Skeletal muscle satellite cell (primary cell): Measurements from ENCODE around the gene DNMT3A.
A peak's percentile ranks its signal among the peaks of the same experiment; 100 is the strongest.

Experiments used
- H3K27me3 ChIP-seq: 2 replicates; pipeline ENCODE4 v1.7.0; 2013; ENCODE audit warnings: low read length; ENCODE audit not compliant: control insufficient read depth, insufficient read depth
- H3K36me3 ChIP-seq: 2 replicates; pipeline ENCODE4 v1.7.0; 2013; ENCODE audit warnings: mild to moderate bottlenecking, control low read depth, low read length; ENCODE audit not compliant: insufficient read depth
- H3K4me1 ChIP-seq: 2 replicates; pipeline ENCODE4 v1.7.0; 2013; ENCODE audit warnings: low read length; ENCODE audit not compliant: control insufficient read depth, insufficient read depth
- H3K4me2 ChIP-seq: 2 replicates; pipeline ENCODE4 v1.7.0; 2013; ENCODE audit warnings: mild to moderate bottlenecking, low read length
- H3K4me3 ChIP-seq: 2 replicates; pipeline ENCODE4 v1.7.0; 2013; ENCODE audit warnings: low read length
- H3K9ac ChIP-seq: 2 replicates; pipeline ENCODE4 v1.7.0; 2013; ENCODE audit warnings: mild to moderate bottlenecking, low read depth, low read length, moderate library complexity
- H3K9me3 ChIP-seq: replicated peaks from 2 replicates; pipeline ENCODE4 v1.7.0; 2013; ENCODE audit warnings: mild to moderate bottlenecking, control low read depth, low read length

DNMT3A gene

GRCh38 chr2:25233916-25234605, 107.7 kb downstream of the DNMT3A start:
- Histone ChIP-seq H3K27me3 (no peaks in the 10 kb centered on the region), H3K36me3 (peaks cover 27% of the 10 kb centered on the region), H3K4me1 (peaks cover 6% of the 10 kb centered on the region), H3K9me3 (no peaks in the 10 kb centered on the region), H3K4me3 (no peak overlapping the region), H3K4me2 (no peak overlapping the region), H3K9ac (no peak overlapping the region)

- peaks cover 12% of the 10 kb centered on the region for H3K4me1 ChIP-seq
- no peaks in the 10 kb centered on the region for H3K9me3 ChIP-seq
- no peak overlapping the region for H3K4me2 ChIP-seq
- peaks cover 23% of the 10 kb centered on the region for H3K36me3 ChIP-seq
- no peak overlapping the region for H3K9ac ChIP-seq
- H3K4me3 ChIP-seq = no peak overlapping the region
- H3K27me3 ChIP-seq = no peaks in the 10 kb centered on the region
These were observed 109.4 kb downstream of the DNMT3A start for GRCh38 chr2:25232248-25232825.

- no peaks in the 10 kb centered on the region for H3K27me3 ChIP-seq
- H3K4me2 ChIP-seq = no peak overlapping the region
- peaks cover 20% of the 10 kb centered on the region for H3K36me3 ChIP-seq
- H3K9me3 ChIP-seq = no peaks in the 10 kb centered on the region
- H3K9ac ChIP-seq = no peak overlapping the region
- no peak overlapping the region for H3K4me3 ChIP-seq
- H3K4me1 ChIP-seq = peaks cover 12% of the 10 kb centered on the region
These were observed 110.8 kb downstream of the DNMT3A start for GRCh38 chr2:25230948-25231311.

GRCh38 chr2:25230198-25230947, 111.4 kb downstream of the DNMT3A start:
- Histone ChIP-seq H3K4me3 (no peak overlapping the region), H3K9ac (no peak overlapping the region), H3K4me2 (no peak overlapping the region), H3K36me3 (peaks cover 20% of the 10 kb centered on the region), H3K27me3 (no peaks in the 10 kb centered on the region), H3K9me3 (no peaks in the 10 kb centered on the region), H3K4me1 (peaks cover 12% of the 10 kb centered on the region)

GRCh38 chr2:25229279-25230197, 112.2 kb downstream of the DNMT3A start:
- no peak overlapping the region for H3K4me3 ChIP-seq
- H3K27me3 ChIP-seq = no peaks in the 10 kb centered on the region
- H3K9me3 ChIP-seq = no peaks in the 10 kb centered on the region
- H3K9ac ChIP-seq = no peak overlapping the region
- peaks cover 16% of the 10 kb centered on the region for H3K36me3 ChIP-seq
- peaks cover 12% of the 10 kb centered on the region for H3K4me1 ChIP-seq
- H3K4me2 ChIP-seq = peak overlapping the region; percentile 69

GRCh38 chr2:25228848-25229278, 112.9 kb downstream of the DNMT3A start:
- peak overlapping the region; percentile 40 for H3K4me3 ChIP-seq
- peak overlapping the region; percentile 69 for H3K4me2 ChIP-seq
- H3K4me1 ChIP-seq = peaks cover 12% of the 10 kb centered on the region
- H3K9ac ChIP-seq = no peak overlapping the region
- no peaks in the 10 kb centered on the region for H3K9me3 ChIP-seq
- peaks cover 12% of the 10 kb centered on the region for H3K36me3 ChIP-seq
- no peaks in the 10 kb centered on the region for H3K27me3 ChIP-seq

GRCh38 chr2:25227576-25227975, 114.1 kb downstream of the DNMT3A start:
- H3K4me2 ChIP-seq = no peak overlapping the region
- H3K4me3 ChIP-seq = no peak overlapping the region
- peaks cover 7% of the 10 kb centered on the region for H3K36me3 ChIP-seq
- H3K27me3 ChIP-seq = no peaks in the 10 kb centered on the region
- H3K9me3 ChIP-seq = no peaks in the 10 kb centered on the region
- H3K9ac ChIP-seq = no peak overlapping the region
- H3K4me1 ChIP-seq = peaks cover 12% of the 10 kb centered on the region

GRCh38 chr2:25226827-25227226, 114.9 kb downstream of the DNMT3A start:
- no peaks in the 10 kb centered on the region for H3K27me3 ChIP-seq
- peaks cover 12% of the 10 kb centered on the region for H3K4me1 ChIP-seq
- no peaks in the 10 kb centered on the region for H3K9me3 ChIP-seq
- no peak overlapping the region for H3K4me2 ChIP-seq
- H3K4me3 ChIP-seq = no peak overlapping the region
- no peak overlapping the region for H3K9ac ChIP-seq
- peaks cover 5% of the 10 kb centered on the region for H3K36me3 ChIP-seq

- H3K9ac ChIP-seq = no peak overlapping the region
- no peak overlapping the region for H3K4me2 ChIP-seq
- H3K36me3 ChIP-seq = no peaks in the 10 kb centered on the region
- H3K9me3 ChIP-seq = no peaks in the 10 kb centered on the region
- H3K27me3 ChIP-seq = no peaks in the 10 kb centered on the region
- H3K4me1 ChIP-seq = no peaks in the 10 kb centered on the region
- no peak overlapping the region for H3K4me3 ChIP-seq
These were observed 119.1 kb downstream of the DNMT3A start for GRCh38 chr2:25222477-25223121.

- Histone ChIP-seq H3K27me3 (no peaks in the 10 kb centered on the region), H3K36me3 (no peaks in the 10 kb centered on the region), H3K4me2 (no peak overlapping the region), H3K4me1 (no peaks in the 10 kb centered on the region), H3K4me3 (no peak overlapping the region), H3K9ac (no peak overlapping the region), H3K9me3 (no peaks in the 10 kb centered on the region)
These were observed 120.1 kb downstream of the DNMT3A start for GRCh38 chr2:25221579-25221978.

GRCh38 chr2:25220313-25220712, 121.4 kb downstream of the DNMT3A start:
- Histone ChIP-seq H3K4me1 (no peaks in the 10 kb centered on the region), H3K9me3 (no peaks in the 10 kb centered on the region), H3K4me3 (no peak overlapping the region)

More at GRCh38 chr2:25220313-25220712, 121.4 kb downstream of the DNMT3A start:
- Histone ChIP-seq H3K36me3 (no peaks in the 10 kb centered on the region), H3K9ac (no peak overlapping the region), H3K27me3 (no peaks in the 10 kb centered on the region), H3K4me2 (no peak overlapping the region)
